ENCODE results near the gene CANT1.
"Not testable (repeated sequence)": the region's sequence is repeated elsewhere in the genome, so short reads cannot be mapped to it uniquely, and the experiment has no call there.

The CANT1 gene

DNA sequence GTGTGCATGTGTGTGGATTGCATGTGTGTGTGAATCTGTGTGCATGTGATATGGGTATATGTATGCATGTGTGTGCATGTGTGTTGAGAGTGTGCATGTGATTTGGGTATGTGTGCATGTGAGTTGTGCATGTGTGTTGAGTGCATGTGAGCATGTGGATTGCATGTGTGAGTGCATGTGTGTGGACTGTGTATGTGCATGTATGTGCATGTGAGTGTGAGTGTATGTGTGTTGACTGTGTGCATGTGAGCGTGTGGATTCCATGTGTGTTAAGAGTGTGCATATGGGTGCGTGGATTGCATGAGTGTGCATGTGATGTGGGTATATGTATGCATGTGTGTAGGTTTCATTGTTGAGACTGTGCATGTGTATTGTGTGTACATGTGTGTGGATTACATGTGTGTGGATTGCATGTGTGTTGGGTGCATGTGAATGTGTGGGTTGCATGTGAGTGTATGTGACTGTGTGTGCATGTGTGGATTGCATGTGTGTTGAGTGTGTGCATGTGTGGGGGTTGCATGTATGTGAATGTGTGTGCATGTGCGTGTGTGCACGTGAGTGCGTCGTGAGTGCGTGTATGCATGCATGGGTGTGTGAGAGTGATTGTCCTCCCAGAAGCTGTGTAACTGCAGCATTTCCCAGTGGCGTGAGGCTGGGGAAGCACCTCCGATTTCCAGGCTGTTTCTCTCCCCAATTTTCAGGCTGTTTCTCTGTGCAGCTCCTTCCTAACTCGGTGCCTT, 33.8 kb upstream of the CANT1 start:
- no peak for DNase-seq (ENCODE audit: low read depth, low spot score)

GRCh38 chr17:79042421-79043190, 33.0 kb upstream of the CANT1 start:
- DNase-seq (ENCODE audit: low read depth, low spot score): peak; percentile 80

DNA sequence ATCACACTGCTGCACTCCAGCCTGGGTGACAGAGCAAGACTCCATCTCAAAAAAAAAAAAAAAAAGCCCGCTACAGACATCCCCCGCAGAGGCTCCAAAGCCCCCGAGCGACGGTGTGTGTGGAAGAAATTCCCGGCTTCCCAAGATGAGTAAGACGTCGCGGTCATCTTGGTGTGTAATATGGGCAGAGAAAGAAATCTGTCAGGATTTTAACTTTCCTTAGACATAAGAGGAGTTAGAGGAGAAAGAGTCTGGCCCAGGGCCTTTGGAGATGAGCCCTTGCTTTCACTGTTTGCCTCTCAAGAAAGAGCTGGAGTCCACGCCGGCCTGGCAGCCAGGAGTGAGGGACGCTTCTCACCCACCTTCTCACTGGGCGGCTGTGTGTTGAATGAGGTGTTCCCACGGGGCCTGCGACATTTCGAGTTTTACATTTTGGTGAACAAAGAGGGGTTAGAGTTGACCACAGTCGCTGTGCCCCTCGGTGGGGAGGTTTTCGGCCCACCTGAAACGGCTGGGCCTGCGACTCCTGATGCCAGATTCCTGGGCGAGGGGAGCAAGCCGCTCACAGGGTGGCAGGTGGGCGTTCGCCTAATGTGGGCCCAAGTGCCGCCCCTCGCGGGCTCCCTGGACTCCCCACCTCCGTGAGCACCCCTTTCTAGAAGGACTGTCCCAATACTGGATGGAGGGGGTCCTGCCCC, 32.3 kb upstream of the CANT1 start:
- DNase-seq (ENCODE audit: low read depth, low spot score): no peak

DNA sequence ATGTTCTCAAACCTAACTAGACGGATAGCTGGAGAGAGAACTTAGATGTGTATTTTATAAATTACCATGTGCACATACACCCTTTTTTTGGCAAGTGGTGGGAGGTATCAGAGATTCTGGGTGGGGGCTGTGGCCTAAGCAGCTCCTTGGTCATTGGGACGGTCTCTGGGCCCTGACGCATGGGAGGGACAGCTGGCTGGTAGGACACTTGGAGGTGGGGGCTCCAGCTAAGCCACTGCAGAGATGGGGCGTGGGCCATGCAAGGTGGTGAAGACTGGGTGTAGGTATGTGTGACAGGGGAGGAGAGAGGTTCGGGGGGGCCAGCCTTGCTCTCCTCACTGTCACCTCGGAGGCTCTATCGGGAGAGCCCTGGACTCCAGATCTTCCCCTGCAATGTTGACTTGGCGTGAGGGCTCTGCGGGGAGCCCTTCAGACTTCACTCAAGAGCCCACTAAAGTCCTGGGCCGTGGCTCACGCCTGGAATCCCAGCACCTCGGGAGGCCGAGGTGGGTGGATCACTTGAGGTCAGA, 31.5 kb upstream of the CANT1 start:
- no peak for DNase-seq (ENCODE audit: low read depth, low spot score)

- no peak for DNase-seq (ENCODE audit: low read depth, low spot score)
Measured at GRCh38 chr17:79039886-79040285, 30.3 kb upstream of the CANT1 start.

DNA sequence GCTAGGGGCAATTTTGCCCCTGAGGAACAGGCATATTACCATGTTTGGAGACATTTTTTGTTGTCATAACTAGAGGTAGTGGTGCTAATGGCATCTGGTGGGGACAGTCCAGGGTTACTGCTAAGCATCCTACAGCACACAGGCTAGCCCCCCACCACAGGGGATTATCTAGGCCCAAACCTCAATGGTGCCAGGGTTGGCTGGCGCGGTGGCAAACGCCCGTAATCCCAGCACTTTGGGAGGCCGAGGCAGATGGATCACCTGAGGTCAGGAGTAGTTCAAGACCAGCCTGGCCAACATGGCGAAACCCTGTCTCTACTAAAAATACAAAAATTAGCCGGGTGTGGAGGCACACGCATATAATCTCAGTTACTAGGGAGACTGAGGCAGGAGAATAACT, 29.6 kb upstream of the CANT1 start:
- no peak for DNase-seq (ENCODE audit: low read depth, low spot score)

DNA sequence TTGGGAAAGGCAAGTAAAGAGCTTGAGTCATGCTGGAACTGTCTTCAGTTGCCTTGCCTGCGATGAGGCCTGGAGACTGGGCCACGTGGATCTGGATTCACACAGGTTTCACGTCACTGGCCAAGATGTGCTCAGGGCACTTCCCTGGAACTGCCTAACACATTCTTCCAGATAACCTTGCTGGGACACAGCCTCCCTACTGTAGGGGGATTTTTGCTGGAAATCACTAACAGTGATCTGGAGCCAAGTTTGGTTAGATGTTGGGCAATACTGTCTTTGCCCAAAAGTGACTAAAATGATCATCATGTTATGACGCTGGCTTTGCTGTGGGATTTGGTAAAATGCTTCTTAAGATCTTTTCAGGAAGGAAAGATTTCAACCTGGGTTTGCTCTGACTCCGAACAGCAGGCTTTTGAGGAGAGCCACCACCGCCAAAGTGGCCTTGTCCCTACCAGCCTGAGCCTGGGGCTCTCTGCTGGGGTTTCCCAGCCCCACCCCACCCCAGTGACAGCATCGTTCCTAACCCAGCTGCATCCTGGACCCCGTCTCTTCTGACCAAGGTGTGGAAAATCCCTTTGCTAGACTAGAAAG, 29.1 kb upstream of the CANT1 start:
- DNase-seq (ENCODE audit: low read depth, low spot score): no peak

DNA sequence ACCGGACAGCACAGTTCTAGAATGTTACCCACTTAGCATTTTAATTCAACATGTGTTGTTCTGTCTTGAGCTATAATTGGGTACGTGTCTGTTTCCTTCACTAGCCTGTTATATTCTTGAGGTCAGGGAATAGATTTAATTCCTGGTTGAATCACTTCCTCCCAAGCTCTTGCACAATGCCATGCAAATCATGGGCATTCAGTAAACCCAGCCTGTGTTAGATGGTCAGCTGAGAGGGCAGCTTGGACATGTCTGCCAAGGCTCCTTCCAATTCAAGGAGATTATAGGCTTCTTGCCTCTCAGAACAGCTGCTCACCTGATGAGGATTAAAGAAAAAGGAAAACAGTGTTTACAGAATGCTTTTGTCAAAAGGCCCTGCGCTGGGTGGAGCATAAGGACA, 27.0 kb upstream of the CANT1 start:
- no peak for DNase-seq (ENCODE audit: low read depth, low spot score)

- no peak for DNase-seq (ENCODE audit: low read depth, low spot score)
Measured at GRCh38 chr17:79036181-79036580, 26.6 kb upstream of the CANT1 start.

- no peak for DNase-seq (ENCODE audit: low read depth, low spot score)
Measured at GRCh38 chr17:79035686-79036085, 26.1 kb upstream of the CANT1 start.

DNA sequence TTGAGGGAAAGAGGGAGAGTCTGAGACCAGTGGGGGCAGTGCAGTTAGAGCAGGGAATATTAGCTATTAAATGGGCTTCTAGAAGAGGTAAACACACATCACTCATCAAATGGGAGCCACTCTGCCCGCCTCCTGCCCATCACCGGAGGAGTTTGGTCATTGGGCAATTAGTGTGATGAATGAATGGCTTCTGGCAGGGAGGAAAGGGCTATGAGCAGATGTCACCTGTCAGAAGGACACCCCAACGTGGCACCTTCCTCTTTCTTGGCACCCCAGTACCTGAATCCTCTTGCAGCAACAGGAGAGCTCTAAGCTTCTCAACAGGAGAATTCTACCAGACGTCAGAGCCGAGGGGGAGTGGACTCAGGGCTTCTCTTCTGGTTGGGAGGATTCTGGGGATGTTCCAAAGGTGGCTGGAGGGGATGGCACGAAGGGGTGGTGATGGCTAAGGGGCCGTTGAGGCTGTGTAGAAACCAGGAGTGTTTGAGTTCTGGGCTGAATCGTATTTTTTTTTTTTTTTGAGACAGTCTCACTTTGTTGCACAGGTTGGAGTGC, 25.4 kb upstream of the CANT1 start:
- no peak for DNase-seq (ENCODE audit: low read depth, low spot score)

- DNase-seq (ENCODE audit: low read depth, low spot score): peak; percentile 82
Measured at GRCh38 chr17:79033741-79034501, 24.4 kb upstream of the CANT1 start.

DNA sequence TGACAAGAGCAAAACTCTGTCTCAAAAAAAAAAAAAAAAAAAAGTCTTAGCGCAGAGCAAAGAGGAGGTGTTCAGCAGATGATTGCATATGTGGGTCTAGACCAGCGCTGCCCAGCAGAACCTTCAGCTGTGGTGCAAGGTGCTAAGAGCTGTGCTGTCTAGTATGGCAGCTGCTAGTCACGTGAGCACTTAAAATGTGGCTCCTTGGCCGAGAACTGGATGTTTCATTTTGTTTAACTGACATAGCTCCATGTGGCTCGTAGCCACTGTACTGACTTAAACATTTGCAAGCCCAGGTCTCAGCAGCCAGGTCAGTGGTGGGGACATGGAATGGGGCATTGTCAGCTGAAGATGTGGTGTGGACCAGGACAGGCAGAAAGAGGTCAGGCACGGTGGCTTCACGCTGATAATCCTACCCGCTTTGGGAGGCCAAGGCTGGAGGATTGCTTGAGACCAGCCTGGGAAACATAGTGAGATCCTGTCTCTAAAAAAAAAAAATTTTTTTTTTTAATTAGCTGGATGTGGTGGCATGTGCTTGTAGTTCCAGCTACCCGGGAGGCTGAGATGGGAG, 23.6 kb upstream of the CANT1 start:
- no peak for DNase-seq (ENCODE audit: low read depth, low spot score)

GRCh38 chr17:79031996-79032875, 22.7 kb upstream of the CANT1 start:
- peak; percentile 32 for DNase-seq (ENCODE audit: low read depth, low spot score)

DNA sequence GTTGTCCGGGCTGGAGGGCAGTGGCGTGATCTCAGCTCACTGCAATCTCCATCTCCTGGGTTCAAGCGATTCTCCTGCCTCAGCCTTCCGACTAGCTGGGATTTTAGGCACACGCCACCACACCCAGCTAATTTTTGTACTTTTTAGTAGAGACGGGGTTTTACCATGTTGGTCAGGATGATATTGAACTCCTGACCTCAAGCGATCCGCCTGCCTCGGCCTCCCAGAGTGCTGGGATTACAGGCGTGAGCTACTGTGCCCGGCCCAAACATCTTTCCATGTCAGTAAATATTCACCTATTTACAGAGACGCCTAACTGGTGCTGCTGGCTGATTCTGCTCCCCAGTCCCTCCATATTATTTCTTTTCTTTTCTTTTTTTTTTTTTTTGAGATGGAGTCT, 21.1 kb upstream of the CANT1 start:
- not testable (repeated sequence) for DNase-seq (ENCODE audit: low read depth, low spot score)

DNA sequence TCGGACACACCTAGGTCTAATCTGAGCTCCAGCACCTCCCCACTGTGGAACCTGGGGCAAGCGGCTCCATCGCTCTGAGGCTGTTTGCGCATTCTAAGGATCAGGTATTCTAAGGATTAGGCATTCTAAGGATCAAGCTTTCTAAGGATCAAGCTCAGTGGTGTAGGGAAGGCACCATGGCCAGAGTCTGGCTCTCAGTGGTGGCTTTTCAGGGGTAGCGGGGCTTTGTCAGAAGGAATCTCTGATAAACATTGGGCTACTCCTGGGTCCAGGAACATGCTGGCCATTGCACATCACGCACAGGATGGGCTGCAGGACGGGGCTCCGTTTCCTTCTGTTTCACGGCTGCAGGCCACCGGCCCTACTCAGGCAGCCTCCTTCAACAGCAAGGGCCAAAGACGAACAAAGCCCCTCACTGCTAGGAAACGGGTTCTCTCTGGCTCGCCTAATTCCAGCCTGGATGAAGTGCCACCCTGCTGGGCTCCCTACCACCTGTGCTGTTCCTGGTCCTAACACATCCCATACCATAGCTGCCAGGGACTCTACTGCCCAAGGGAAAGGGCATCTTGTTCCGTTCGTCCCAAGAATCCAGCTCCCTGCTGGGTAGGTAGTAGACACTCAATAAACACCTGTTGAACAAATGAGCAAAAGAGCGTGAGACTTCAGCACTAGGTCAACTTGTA, 19.9 kb upstream of the CANT1 start:
- no peak for DNase-seq (ENCODE audit: low read depth, low spot score)

- no peak for DNase-seq (ENCODE audit: low read depth, low spot score)
Measured at GRCh38 chr17:79028496-79029326, 19.1 kb upstream of the CANT1 start.

GRCh38 chr17:79027925-79028491, 18.4 kb upstream of the CANT1 start:
- no peak for DNase-seq (ENCODE audit: low read depth, low spot score)
